HG03460 (cell line): Measurements from ENCODE around the gene ARHGAP32.

Source experiments
- ATAC-seq: cut with Tn5 transposase; IDR thresholded peaks from one replicate; pipeline ENCODE4 v1.9.1; 2021; ENCODE audit not compliant: unreplicated experiment

Gene ARHGAP32

DNA sequence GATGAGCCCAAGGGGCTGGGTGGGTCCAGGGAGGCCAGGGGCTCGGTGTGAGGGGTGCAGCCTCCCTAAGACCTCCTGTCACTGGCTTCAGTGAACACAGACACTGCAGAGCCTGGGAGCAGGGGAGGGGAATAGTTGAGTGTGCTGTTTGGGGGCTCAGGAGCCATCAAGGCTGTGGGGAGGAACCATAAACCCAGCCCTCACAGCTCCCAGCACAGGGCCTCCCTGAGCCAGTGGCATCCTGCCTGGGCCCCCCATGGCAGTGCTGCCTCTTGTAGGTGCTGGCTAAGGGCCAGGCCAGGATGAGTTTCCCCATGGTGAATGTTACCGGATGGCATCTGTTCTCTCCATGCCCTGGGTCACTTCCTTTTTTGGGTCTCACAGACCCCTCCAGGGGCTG lies 275.4 kb downstream of the ARHGAP32 start:
- no peak for ATAC-seq

DNA sequence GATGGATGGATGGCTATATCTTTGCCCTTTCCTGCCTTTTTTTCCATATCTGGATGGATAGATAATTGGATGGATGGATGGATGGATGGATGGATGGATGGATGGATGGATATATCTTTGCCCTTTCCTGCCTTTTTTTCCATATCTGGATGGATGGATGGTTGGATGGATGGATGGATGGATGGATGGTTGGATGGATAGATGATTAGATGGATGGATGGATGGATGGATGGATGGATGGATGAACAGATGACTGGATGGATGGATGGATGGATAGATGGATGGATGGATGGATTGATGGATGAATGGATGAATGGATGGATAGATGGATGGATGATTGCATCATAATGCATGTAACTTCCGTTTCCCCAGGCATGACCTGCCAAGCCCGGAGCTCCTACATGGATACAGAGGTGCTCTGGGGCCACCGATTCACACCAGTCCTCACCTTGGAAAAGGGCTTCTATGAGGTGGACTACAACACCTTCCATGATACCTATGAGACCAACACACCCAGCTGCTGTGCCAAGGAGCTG lies 276.0 kb downstream of the ARHGAP32 start:
- ATAC-seq, result no peak

DNA sequence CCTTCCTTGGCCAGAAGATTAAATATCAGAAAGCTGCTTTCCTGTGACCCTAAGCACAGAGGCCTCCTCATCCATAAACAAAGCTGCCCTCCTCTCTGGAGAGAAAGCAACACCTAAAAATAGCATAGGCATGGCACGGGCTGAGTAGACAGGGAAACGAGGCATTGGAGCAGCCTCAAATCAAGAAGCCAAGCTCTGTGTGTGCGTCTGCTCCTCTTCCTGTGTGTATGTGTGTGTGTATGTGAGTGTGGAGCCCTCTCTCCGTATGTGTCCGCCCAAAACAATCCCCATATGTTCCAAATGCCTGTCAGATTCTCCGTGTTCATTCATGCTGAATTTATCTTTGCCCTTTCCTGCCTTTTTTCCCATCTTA lies 277.0 kb downstream of the ARHGAP32 start:
- no peak for ATAC-seq
